Endothelial cell of umbilical vein (primary cell): ENCODE results near the gene SGF29. TPM values are rescaled to one million over a fixed set of nuclear protein-coding genes. Genes with fewer than 3 reads are reported as not detected.

Experiments
- BruUV-seq: library from RNA; stranded (reverse); fragments of 400-500 nt; replicated peaks from 2 replicates; lab custom pipeline; 2021; lab: Mats Ljungman, UMichigan
- CTCF ChIA-PET: fragments of 300-600, 350-600 bp; sonication (Branson Sonifier 250); formaldehyde crosslinking; loops from one replicate; lab custom pipeline; 2021; ENCODE audit warnings: antibody characterized with exemption, inconsistent platforms; lab: Charles Lee
- POLR2A ChIA-PET: fragments of 300-600, 350-600 bp; sonication (Branson Sonifier 250); formaldehyde crosslinking; loops from one replicate; lab custom pipeline; 2021; ENCODE audit warnings: antibody characterized with exemption, inconsistent platforms; lab: Charles Lee
- DNase-seq: peaks from one replicate; pipeline ENCODE4 v3.0.0-alpha.2; 2011; ENCODE audit warnings: low read depth, low spot score
- FAIRE-seq: peaks from 2 replicates; lab custom pipeline; 2011; peaks lifted over from hg19 to GRCh38; lab: Jason Lieb, UNC
- H2AFZ ChIP-seq: 2 replicates; pipeline ENCODE4 v1.6.0; 2012; ENCODE audit warnings: low read depth, low read length, control low read depth, inconsistent platforms
- H3K27ac ChIP-seq: 2 replicates; pipeline ENCODE4 v1.5.1; 2011; ENCODE audit warnings: low read depth, mild to moderate bottlenecking, control low read depth, low read length, moderate library complexity; ENCODE audit not compliant: insufficient read depth
- H3K27me3 ChIP-seq, 2 experiments: 2 replicates each; pipeline versions ENCODE4 v1.6.0 to v1.6.1; 2011; ENCODE audit warnings: low read length in 2 of 2, mixed read lengths in 1 of 2; ENCODE audit not compliant: control insufficient read depth in 2 of 2, insufficient read depth in 2 of 2
- H3K36me3 ChIP-seq, 2 experiments: 2 replicates in 1 of 2; 3 replicates in 1 of 2; pipeline ENCODE4 v1.5.1; 2011; ENCODE audit warnings: low read length in 2 of 2, mild to moderate bottlenecking in 1 of 2, moderate library complexity in 1 of 2; ENCODE audit not compliant: control insufficient read depth in 2 of 2, insufficient read depth in 2 of 2; ENCODE audit errors: extremely low read depth in 1 of 2
- H3K4me1 ChIP-seq: 3 replicates; pipeline ENCODE4 v1.5.1; 2011; ENCODE audit warnings: mild to moderate bottlenecking, low read length; ENCODE audit not compliant: control insufficient read depth, insufficient read depth; ENCODE audit errors: extremely low read depth
- H3K4me2 ChIP-seq: 2 replicates; pipeline ENCODE4 v1.6.1; 2011; ENCODE audit warnings: low read length, control low read depth, mixed read lengths; ENCODE audit not compliant: insufficient read depth
- H3K4me3 ChIP-seq, 3 experiments: fragments of 200-600 bp in 1 of 3; sonication (generic), shearing (Covaris generic) in 1 of 3; replicated peaks in 1 of 3; 2 replicates each; pipeline ENCODE4 v1.5.1; 2011 to 2016; ENCODE audit warnings: control low read depth in 3 of 3, low read length in 3 of 3, mild to moderate bottlenecking in 2 of 3, inconsistent platforms in 1 of 3, low read depth in 1 of 3, moderate library complexity in 1 of 3; ENCODE audit not compliant: insufficient read depth in 1 of 3
- H3K79me2 ChIP-seq: 2 replicates; pipeline ENCODE4 v1.6.0; 2012; ENCODE audit warnings: low read length, inconsistent platforms; ENCODE audit not compliant: control insufficient read depth, insufficient read depth
- H3K9ac ChIP-seq: replicated peaks from 2 replicates; pipeline ENCODE3; 2011; ENCODE audit warnings: low read length, control low read depth; ENCODE audit not compliant: insufficient read depth; ENCODE audit errors: extremely low read depth
- H3K9me1 ChIP-seq: replicated peaks from 3 replicates; pipeline ENCODE4 v1.6.0; 2011; ENCODE audit warnings: mild to moderate bottlenecking, low read length; ENCODE audit not compliant: control insufficient read depth, insufficient read depth; ENCODE audit errors: extremely low read depth
- H3K9me3 ChIP-seq: replicated peaks from 2 replicates; pipeline ENCODE4 v1.5.1; 2012; ENCODE audit warnings: low read length, inconsistent platforms; ENCODE audit not compliant: control insufficient read depth, insufficient read depth
- H4K20me1 ChIP-seq: replicated peaks from 2 replicates; pipeline ENCODE3; 2011; ENCODE audit warnings: mild to moderate bottlenecking, low read length; ENCODE audit not compliant: control insufficient read depth, insufficient read depth; ENCODE audit errors: extremely low read depth
- CTCF ChIP-seq, 2 donors: IDR thresholded peaks; 1 replicate in 1 of 2; 2 replicates in 1 of 2; pipeline ENCODE4 v1.5.1; 2011; ENCODE audit warnings: low read length in 2 of 2, mild to moderate bottlenecking in 2 of 2, moderate library complexity in 2 of 2, control low read depth in 1 of 2, inconsistent platforms in 1 of 2, low read depth in 1 of 2; ENCODE audit not compliant: insufficient read depth in 1 of 2; ENCODE audit errors: extremely low read depth in 1 of 2
- EZH2 ChIP-seq: IDR thresholded peaks from 2 replicates; pipeline ENCODE4 v1.6.1; 2012; ENCODE audit warnings: borderline replicate concordance, low read depth, mild to moderate bottlenecking, moderate library complexity, low read length, inconsistent platforms; ENCODE audit not compliant: severe bottlenecking
- FOS ChIP-seq: IDR thresholded peaks from 2 replicates; pipeline ENCODE4 v1.6.1; 2011; ENCODE audit warnings: mild to moderate bottlenecking, low read length, moderate library complexity, borderline replicate concordance; ENCODE audit not compliant: insufficient read depth
- GATA2 ChIP-seq: IDR thresholded peaks from 2 replicates; pipeline ENCODE4 v1.7.0; 2011; ENCODE audit warnings: low read depth, mild to moderate bottlenecking, moderate library complexity, mixed read lengths, low read length; ENCODE audit not compliant: insufficient read length, insufficient read depth
- JUN ChIP-seq: IDR thresholded peaks from 2 replicates; pipeline ENCODE4 v1.6.1; 2011; ENCODE audit warnings: borderline replicate concordance, low read depth; ENCODE audit not compliant: insufficient read length, insufficient read depth
- MAX ChIP-seq: IDR thresholded peaks from 2 replicates; pipeline ENCODE4 v1.6.1; 2011; ENCODE audit not compliant: insufficient read depth, insufficient read length
- MYC ChIP-seq: IDR thresholded peaks from one replicate; pipeline ENCODE4 v1.6.1; 2011; ENCODE audit warnings: mild to moderate bottlenecking, low read depth, low read length
- POLR2A ChIP-seq: IDR thresholded peaks from 2 replicates; pipeline ENCODE4 v1.6.1; 2012; ENCODE audit warnings: low read depth, mild to moderate bottlenecking, control low read depth, low read length
- POLR2AphosphoS5 ChIP-seq: IDR thresholded peaks from 2 replicates; pipeline ENCODE4 v1.6.1; 2012; ENCODE audit warnings: low read depth, mild to moderate bottlenecking, control low read depth, low read length, moderate library complexity; ENCODE audit not compliant: insufficient read depth
- dilution Hi-C: fragments of 300-500 bp; cut with MboI; formaldehyde crosslinking; loops from one replicate; pipeline ENCODE4 v1.15.0; 2019; ENCODE audit warnings: low sequenced_read_pairs; ENCODE audit not compliant: extremely low pct_ligation_motif_present
- intact Hi-C: fragments of 100-400 bp; cut with micrococcal nuclease; formaldehyde crosslinking; loops from one replicate; pipeline ENCODE4 v1.10.0; 2022
- polyA plus RNA-seq, 4 experiments: library from polyadenylated mRNA; depleted of rRNA in 3 of 4; stranded (reverse) in 3 of 4; unstranded in 1 of 4; fragments of >200 nt; gene quantifications; 2 replicates each; pipeline versions ENCODE4 v1.2.1 to v1.2.3, GENCODE V29; 2011 to 2012; ENCODE audit warnings: missing spikeins in 1 of 4
- total RNA-seq: library from RNA; stranded (reverse); gene quantifications from 2 replicates; pipeline ENCODE4 v1.2.3, GENCODE V29; 2021

The SGF29 gene
- total and polyA plus RNA-seq, 2 donors (not counting 3 experiments of a cell fraction or from before 2014, with no cell fraction given): 3.4 to 12.0 TPM

GRCh38 chr16:28528463-28528867 lies 25.3 kb upstream of the SGF29 start:
- Histone ChIP-seq H3K27ac (no peak overlapping the region), H3K79me2 (no peaks in the 10 kb centered on the region), H3K4me3 (no peak overlapping the region), H3K27me3 (peaks cover 0 to 4% of the 10 kb centered on the region in 2 experiments), H3K4me2 (no peak overlapping the region), H3K9me1 (no peaks in the 10 kb centered on the region), H3K9me3 (no peaks in the 10 kb centered on the region), H3K4me1 (peaks cover 2% of the 10 kb centered on the region), H3K9ac (no peak overlapping the region), H3K36me3 (no peaks in the 10 kb centered on the region), H2AFZ (no peak overlapping the region), H4K20me1 (no peaks in the 10 kb centered on the region)
- TF ChIP-seq POLR2A (no peak), POLR2AphosphoS5 (no peak), MYC (no peak), JUN (no peak), MAX (no peak), FOS (no peak), EZH2 (no peak), GATA2 (no peak), CTCF (IDR thresholded peaks at IDR 0.05; ENCODE audit: extremely low read depth in 1 of 2, insufficient read depth in 1 of 2, low read depth in 1 of 2, low read length in 2 of 2) (no peak)
- BruUV-seq: no TSS peak
- dilution Hi-C loops: no loop called here
- DNase-seq (no peak), FAIRE-seq (no peak)
- CTCF ChIA-PET: no interaction called here
- POLR2A ChIA-PET: no interaction called here
- intact Hi-C loops: loop anchor here (5.0 kb wide), 1 partner anchor 89 kb away; no protein-coding TSS in a partner anchor
